Muscle of arm (tissue), 12 donors: ENCODE measurements around the gene GPN3. TPM values are rescaled to one million over a fixed set of nuclear protein-coding genes. Genes with fewer than 3 reads are reported as not detected.

Experiments
- polyA plus RNA-seq, 12 donors: library from polyadenylated mRNA; unstranded; fragments of 120-200 nt; gene quantifications; one replicate each; pipeline ENCODE4 v1.2.1, GENCODE V29; 2013; ENCODE audit not compliant: insufficient read length in 12 of 12

GPN3 gene
- polyA plus RNA-seq, 12 donors, result 16.5 to 31.3 (median 24.5) TPM; not detected in 1

Other genes starting within 250 kb of the GPN3 start
- gene ATP2A2, start 187.0 kb downstream of the GPN3 start, polyA plus RNA-seq, result 100 to 1,000 TPM in 11 of 12 donors, not detected in 1; 253 to 764 (median 599) TPM
- gene ANAPC7, start 64.5 kb downstream of the GPN3 start, polyA plus RNA-seq, result 10 to 100 TPM in 11 of 12 donors, not detected in 1; 49.9 to 91.1 (median 65.7) TPM
- gene ARPC3, start 17.9 kb downstream of the GPN3 start, polyA plus RNA-seq, result 100 to 1,000 TPM in 11 of 12 donors, not detected in 1; 107 to 204 (median 149) TPM
- 10 to 100 TPM in 10 of 12 donors, 1 to 10 TPM in 1, not detected in 1; 9.8 to 22.6 (median 18.0) TPM for gene FAM216A, start 588 bp upstream of the GPN3 start, polyA plus RNA-seq
- gene VPS29, start 33.9 kb upstream of the GPN3 start, polyA plus RNA-seq, result 100 to 1,000 TPM in 10 of 12 donors, 10 to 100 TPM in 1, not detected in 1; 96.5 to 221 (median 157) TPM
- gene RAD9B, start 34.1 kb upstream of the GPN3 start, polyA plus RNA-seq, result 10 to 100 TPM in 1 of 12 donors, 1 to 10 TPM in 10, not detected in 1; 1.4 to 11.8 (median 3.8) TPM
- gene PPTC7, start 115.1 kb upstream of the GPN3 start, polyA plus RNA-seq, result 10 to 100 TPM in 10 of 12 donors, 1 to 10 TPM in 1, not detected in 1; 9.6 to 13.6 (median 12.4) TPM
- 10 to 100 TPM in 11 of 12 donors, not detected in 1; 18.4 to 47.4 (median 24.3) TPM for gene TCTN1, start 145.9 kb upstream of the GPN3 start, polyA plus RNA-seq
- 10 to 100 TPM in 2 of 12 donors, 1 to 10 TPM in 9, not detected in 1; 4.1 to 19.0 (median 5.3) TPM for gene HVCN1, start 220.9 kb upstream of the GPN3 start, polyA plus RNA-seq